Erythroblast (primary cell): Measurements from ENCODE around the gene EIF2AK3.

Source experiments
- GATA1 ChIP-seq: IDR thresholded peaks from 2 replicates; pipeline ENCODE4 v1.6.1; 2011; ENCODE audit warnings: low read depth, mild to moderate bottlenecking, control low read depth, low read length, moderate library complexity
- POLR2A ChIP-seq: IDR thresholded peaks from 2 replicates; pipeline ENCODE4 v1.6.1; 2011; ENCODE audit warnings: mild to moderate bottlenecking, low read length

DNA sequence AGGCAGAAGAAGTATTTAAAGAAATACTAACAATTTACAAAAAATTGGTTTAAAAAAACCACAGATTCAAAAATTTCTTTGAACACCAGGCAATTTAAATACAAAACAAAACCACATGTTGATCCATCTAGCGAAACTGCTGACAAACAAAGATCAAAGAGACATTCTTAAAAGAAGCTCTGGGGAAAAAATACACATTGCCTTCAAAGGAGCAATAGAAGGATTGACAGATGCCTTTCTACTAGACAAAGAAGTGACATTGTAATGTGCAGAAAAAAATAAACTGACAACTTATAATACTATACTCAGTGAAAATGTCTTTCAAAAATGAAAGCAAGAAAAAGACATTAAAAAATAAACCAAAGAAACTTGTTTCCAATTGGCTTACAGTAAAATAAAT, 12.6 kb upstream of the EIF2AK3 start:
- TF ChIP-seq POLR2A (no peak), GATA1 (no peak)
